AG09309 (cell line): ENCODE results near the gene IGFBP2.

ENCODE experiments used
- DNase-seq: peaks from one replicate; pipeline ENCODE4 v3.0.0-alpha.2; 2010; ENCODE audit warnings: low read depth
- H3K4me3 ChIP-seq: 2 replicates; pipeline ENCODE4 v1.5.1; 2011; ENCODE audit warnings: mild to moderate bottlenecking, low read depth, low read length, moderate library complexity; ENCODE audit not compliant: control insufficient read depth
- CTCF ChIP-seq: IDR thresholded peaks from 2 replicates; pipeline ENCODE4 v1.5.1; 2011; ENCODE audit warnings: mild to moderate bottlenecking, low read depth, low read length, inconsistent platforms; ENCODE audit not compliant: insufficient read depth, control insufficient read depth; ENCODE audit errors: missing control alignments

IGFBP2 gene

GRCh38 chr2:216615298-216616082 is 17.7 kb upstream of the IGFBP2 start:
- H3K4me3 ChIP-seq = no peak overlapping the region
- no peak for TF ChIP-seq CTCF
- DNase-seq = no peak

- no peak overlapping the region for H3K4me3 ChIP-seq
- no peak for TF ChIP-seq CTCF
- no peak for DNase-seq
These were observed 17.0 kb upstream of the IGFBP2 start for GRCh38 chr2:216616083-216616678.

GRCh38 chr2:216617159-216617815 is 15.9 kb upstream of the IGFBP2 start:
- no peak for DNase-seq
- no peak for TF ChIP-seq CTCF
- H3K4me3 ChIP-seq = no peak overlapping the region

- no peak for DNase-seq
- H3K4me3 ChIP-seq = no peak overlapping the region
These were observed 14.4 kb upstream of the IGFBP2 start for GRCh38 chr2:216618785-216619184.

GRCh38 chr2:216619411-216620393 is 13.5 kb upstream of the IGFBP2 start:
- no peak for TF ChIP-seq CTCF
- no peak overlapping the region for H3K4me3 ChIP-seq
- no peak for DNase-seq

More at GRCh38 chr2:216618785-216619184, 14.4 kb upstream of the IGFBP2 start:
- no peak for TF ChIP-seq CTCF

GRCh38 chr2:216620786-216621185 is 12.4 kb upstream of the IGFBP2 start:
- no peak for TF ChIP-seq CTCF
- DNase-seq = no peak
- H3K4me3 ChIP-seq = no peak overlapping the region
